Frontal cortex (tissue), 4 donors: ENCODE results near the gene LAYN. TPM values are rescaled to one million over a fixed set of nuclear protein-coding genes. Genes with fewer than 3 reads are reported as not detected.

ENCODE experiments used
- DNase-seq, 2 donors: peaks; one replicate each; pipeline ENCODE4 v3.0.0; 2012; ENCODE audit warnings: low spot score in 2 of 2
- FAIRE-seq: peaks from 2 replicates; lab custom pipeline; 2012; peaks lifted over from hg19 to GRCh38; lab: Jason Lieb, UNC
- total RNA-seq: library from RNA; depleted of rRNA; stranded (reverse); fragments of >200 nt; gene quantifications from one replicate; pipeline ENCODE4 v1.2.3, GENCODE V29; 2014
- donor health status: control.
- donor health status: control.
- donor health status: control.

The LAYN gene
- total RNA-seq, 1 donor from 2014 or later = 4.1 TPM

- DNase-seq = no peak
These were observed 19.4 kb downstream of the LAYN start for GRCh38 chr11:111559800-111560464.

GRCh38 chr11:111560800-111561199 is 20.3 kb downstream of the LAYN start:
- DNase-seq (no peak), FAIRE-seq (no peak)

More at GRCh38 chr11:111559800-111560464, 19.4 kb downstream of the LAYN start:
- FAIRE-seq = no peak

GRCh38 chr11:111561306-111561705 is 20.8 kb downstream of the LAYN start:
- DNase-seq = no peak
- no peak for FAIRE-seq

GRCh38 chr11:111561791-111562325 is 21.3 kb downstream of the LAYN start:
- no peak for FAIRE-seq
- no peak for DNase-seq

- DNase-seq = no peak
- FAIRE-seq = no peak
These were observed 22.3 kb downstream of the LAYN start for GRCh38 chr11:111562692-111563389.

- FAIRE-seq (peak; percentile 87), DNase-seq (peak; percentile 31 to 62)
These were observed 24.7 kb downstream of the LAYN start for GRCh38 chr11:111565114-111565720.

GRCh38 chr11:111566324-111566723 is 25.8 kb downstream of the LAYN start:
- DNase-seq = no peak
- no peak for FAIRE-seq

GRCh38 chr11:111569476-111569875 is 29.0 kb downstream of the LAYN start:
- DNase-seq = no peak
- FAIRE-seq = no peak

- FAIRE-seq (no peak), DNase-seq (no peak)
These were observed 30.3 kb downstream of the LAYN start for GRCh38 chr11:111570796-111571195.

- no peak for DNase-seq
- FAIRE-seq = no peak
These were observed 31.4 kb downstream of the LAYN start for GRCh38 chr11:111571829-111572501.

GRCh38 chr11:111572581-111572980 is 32.1 kb downstream of the LAYN start:
- DNase-seq (no peak), FAIRE-seq (no peak)

- FAIRE-seq (no peak), DNase-seq (no peak)
These were observed 33.3 kb downstream of the LAYN start for GRCh38 chr11:111573821-111574249.

GRCh38 chr11:111574373-111575225 is 34.1 kb downstream of the LAYN start:
- DNase-seq (no peak), FAIRE-seq (no peak)

- FAIRE-seq (no peak), DNase-seq (no peak)
These were observed 35.2 kb downstream of the LAYN start for GRCh38 chr11:111575740-111576139.

GRCh38 chr11:111577821-111578220 is 37.3 kb downstream of the LAYN start:
- no peak for FAIRE-seq
- no peak for DNase-seq

- no peak for DNase-seq
- FAIRE-seq = no peak
These were observed 40.8 kb downstream of the LAYN start for GRCh38 chr11:111581341-111581740.

- FAIRE-seq = no peak
- no peak for DNase-seq
These were observed 41.6 kb downstream of the LAYN start for GRCh38 chr11:111582163-111582562.

- no peak for FAIRE-seq
- no peak for DNase-seq
These were observed 42.4 kb downstream of the LAYN start for GRCh38 chr11:111582881-111583280.

- no peak for FAIRE-seq
These were observed 44.9 kb downstream of the LAYN start for GRCh38 chr11:111585371-111585770.

More at GRCh38 chr11:111585371-111585770, 44.9 kb downstream of the LAYN start:
- DNase-seq = no peak
